Measurements from ENCODE around the gene KCTD17.
"Not testable (repeated sequence)": the region's sequence is repeated elsewhere in the genome, so short reads cannot be mapped to it uniquely, and the experiment has no call there.

KCTD17 gene

GRCh38 chr22:37070744-37071143 lies 19.2 kb downstream of the KCTD17 start:
- no peak for TF ChIP-seq CTCF (IDR thresholded peaks at IDR 0.05; ENCODE audit: low read depth, low read length, missing control alignments)
- DNase-seq (ENCODE audit: low read depth), result no peak
- H3K4me3 ChIP-seq (ENCODE audit: low read depth, low read length), result no peak overlapping the region

- not testable (repeated sequence) for DNase-seq (ENCODE audit: low read depth)
Measured at GRCh38 chr22:37071850-37072592, 20.5 kb downstream of the KCTD17 start.

GRCh38 chr22:37072673-37073072 lies 21.1 kb downstream of the KCTD17 start:
- no peak for DNase-seq (ENCODE audit: low read depth)
- TF ChIP-seq CTCF (IDR thresholded peaks at IDR 0.05; ENCODE audit: low read depth, low read length, missing control alignments), result no peak
- H3K4me3 ChIP-seq (ENCODE audit: low read depth, low read length), result no peak overlapping the region

More at GRCh38 chr22:37071850-37072592, 20.5 kb downstream of the KCTD17 start:
- not testable (repeated sequence) for H3K4me3 ChIP-seq (ENCODE audit: low read depth, low read length)

DNA sequence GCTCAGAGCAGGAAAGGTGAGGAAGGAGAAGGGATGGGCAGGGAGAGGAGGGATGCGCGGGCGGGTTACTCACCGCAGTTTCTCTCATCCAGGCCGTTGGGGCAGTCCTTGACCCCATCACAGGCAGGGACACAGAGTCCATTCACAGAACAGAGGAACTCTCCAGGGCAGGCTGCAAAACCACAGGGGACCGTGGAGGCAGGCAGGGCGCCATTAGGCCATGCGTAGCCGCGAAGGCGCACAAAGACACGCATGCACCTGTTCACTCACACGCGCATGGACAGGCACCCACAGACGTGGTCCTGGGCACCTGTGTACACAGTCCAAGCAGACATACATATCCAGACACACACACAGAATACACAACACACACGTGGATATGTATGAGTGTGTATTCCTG lies 23.0 kb downstream of the KCTD17 start:
- no peak for DNase-seq (ENCODE audit: low read depth)
- no peak for TF ChIP-seq CTCF (IDR thresholded peaks at IDR 0.05; ENCODE audit: low read depth, low read length, missing control alignments)
- H3K4me3 ChIP-seq (ENCODE audit: low read depth, low read length), result no peak overlapping the region

DNA sequence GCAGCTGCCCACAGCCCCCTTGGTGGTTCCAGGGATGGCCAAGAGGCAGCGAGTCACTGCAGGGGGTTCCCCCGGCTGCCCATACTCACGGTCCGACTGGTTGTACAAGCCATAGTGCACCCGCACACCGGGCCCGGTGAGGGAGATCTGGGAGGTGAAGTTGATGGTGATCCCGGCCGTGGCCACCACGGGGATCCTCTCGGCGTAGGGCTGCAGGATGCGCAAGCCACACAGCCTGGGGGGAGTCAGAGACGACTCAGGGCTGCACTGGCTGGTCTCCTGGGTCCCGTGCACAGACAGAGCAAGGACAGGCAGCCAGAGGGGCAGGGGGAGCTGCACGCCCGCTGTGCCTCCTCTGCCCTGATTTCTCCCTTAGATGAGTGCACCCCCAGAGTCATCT lies 23.5 kb downstream of the KCTD17 start:
- no peak for TF ChIP-seq CTCF (IDR thresholded peaks at IDR 0.05; ENCODE audit: low read depth, low read length, missing control alignments)

DNA sequence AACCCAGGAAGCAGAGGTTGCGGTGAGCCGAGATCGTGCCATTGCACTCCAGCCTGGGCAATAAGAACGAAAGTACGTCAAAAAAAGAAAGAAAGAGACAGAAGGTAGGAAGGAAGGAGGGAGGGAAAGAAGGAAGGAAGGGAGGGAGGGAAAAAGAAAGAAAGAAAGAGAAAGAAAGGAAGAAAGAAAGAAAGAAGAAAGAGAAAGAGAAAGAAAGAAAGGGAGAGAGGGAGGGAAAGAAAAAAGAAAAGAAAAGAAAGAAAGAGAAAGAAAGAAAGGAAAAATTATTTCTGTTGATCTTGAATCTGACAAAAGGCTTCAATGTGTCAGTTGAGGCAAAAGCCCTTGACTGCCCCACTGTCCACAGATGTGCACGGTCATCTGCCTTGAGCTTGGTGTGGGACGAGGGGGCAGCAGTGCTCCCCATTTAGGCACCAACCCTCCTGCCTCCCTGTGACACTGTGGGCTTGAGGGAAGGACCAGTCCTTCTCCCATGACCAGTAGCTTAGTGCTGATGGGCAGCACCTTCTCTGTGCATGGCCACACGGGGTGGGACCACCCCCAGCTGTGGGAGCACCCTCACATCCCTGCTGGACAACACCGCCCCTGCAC lies 24.4 kb downstream of the KCTD17 start:
- TF ChIP-seq CTCF (IDR thresholded peaks at IDR 0.05; ENCODE audit: low read depth, low read length, missing control alignments), result no peak
- DNase-seq (ENCODE audit: low read depth), result no peak
- H3K4me3 ChIP-seq (ENCODE audit: low read depth, low read length), result no peak overlapping the region

More for the DNA sequence above, 23.5 kb downstream of the KCTD17 start:
- no peak for DNase-seq (ENCODE audit: low read depth)
- H3K4me3 ChIP-seq (ENCODE audit: low read depth, low read length), result no peak overlapping the region

DNA sequence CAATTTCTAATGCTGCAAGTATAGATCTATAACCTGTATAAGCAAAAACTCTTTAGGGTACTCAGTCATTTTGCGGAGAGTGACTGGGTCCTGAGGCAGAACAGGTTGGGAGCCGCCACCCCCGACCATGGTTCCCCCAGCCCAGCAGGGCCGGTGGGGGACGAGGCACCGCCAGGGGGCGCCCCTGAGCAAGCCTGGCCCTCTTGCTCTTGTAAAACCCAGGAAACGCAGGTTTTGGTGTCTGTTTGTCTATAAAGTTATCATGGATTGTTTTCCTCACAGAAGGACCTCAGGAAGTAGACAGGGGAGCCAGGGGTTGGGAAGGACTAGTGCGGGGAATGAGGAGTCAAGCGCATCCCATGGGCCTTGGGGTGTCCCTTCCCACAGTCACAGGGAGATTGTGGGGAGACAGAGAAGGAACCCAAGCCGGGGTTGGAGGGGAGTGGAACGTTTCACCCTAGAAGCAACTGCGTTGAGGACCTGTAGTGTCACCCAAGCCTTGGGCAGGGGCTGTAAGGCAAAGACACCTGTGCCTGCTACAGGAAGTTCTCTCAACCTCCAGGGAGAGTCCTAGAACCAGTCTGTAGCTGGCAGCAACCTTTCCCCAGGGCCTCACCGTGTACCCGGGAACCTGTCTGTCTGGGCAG lies 26.4 kb downstream of the KCTD17 start:
- DNase-seq (ENCODE audit: low read depth), result no peak
- TF ChIP-seq CTCF (IDR thresholded peaks at IDR 0.05; ENCODE audit: low read depth, low read length, missing control alignments), result peak; percentile 98
- no peak overlapping the region for H3K4me3 ChIP-seq (ENCODE audit: low read depth, low read length)
